Inflammatory macrophage treated with lipopolysaccharide for 1 hour (primary cell): Measurements from ENCODE around the gene VWA2.
"Not testable (repeated sequence)": the region's sequence is repeated elsewhere in the genome, so short reads cannot be mapped to it uniquely, and the experiment has no call there.

Experiments used
- DNase-seq, 2 donors: peaks; one replicate each; pipeline ENCODE4 v3.0.0-alpha.2; 2020 to 2022

VWA2 gene

DNA sequence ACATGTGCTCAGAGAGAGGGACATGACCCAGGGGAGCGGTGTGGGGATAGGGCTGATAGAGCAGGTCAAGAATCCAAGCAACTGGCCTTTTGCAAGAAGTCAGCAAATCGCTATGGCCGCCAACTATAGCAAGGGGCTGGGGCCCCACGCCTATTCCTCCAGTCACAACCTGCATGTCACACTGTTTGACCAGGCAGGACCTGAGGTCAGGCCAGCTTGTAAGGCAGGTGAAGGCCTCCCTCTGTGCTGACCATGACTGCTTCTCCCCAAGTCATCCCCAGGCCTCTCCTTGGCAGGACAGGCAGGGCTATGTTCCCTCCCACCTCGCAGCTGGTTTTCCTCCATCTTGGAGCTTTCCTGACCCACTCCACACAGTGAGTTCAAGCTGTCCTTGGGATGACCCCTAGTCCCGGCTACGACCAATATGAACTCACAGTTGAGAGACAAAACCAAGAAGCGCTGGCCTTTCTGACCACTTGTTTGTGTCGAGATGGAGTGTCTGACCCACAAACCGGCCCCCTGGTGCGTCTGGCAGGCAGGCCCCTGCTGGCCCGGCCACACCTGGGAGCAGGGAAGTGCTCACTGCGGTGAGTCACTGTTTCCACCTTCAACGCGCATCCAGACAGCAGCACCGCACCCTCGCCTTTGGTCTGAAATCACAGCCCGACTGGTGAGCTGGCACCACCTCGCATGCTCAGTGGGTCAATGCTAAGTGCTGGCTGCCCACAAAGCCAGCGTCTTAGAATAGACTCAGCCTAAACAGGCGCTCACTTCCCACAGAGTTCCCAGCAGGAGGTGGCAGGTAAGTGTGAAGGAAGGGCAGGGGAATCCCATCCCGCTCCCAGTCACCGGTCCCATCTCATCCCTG lies 81.4 kb downstream of the VWA2 start:
- no peak for DNase-seq

- DNase-seq, result no peak
These were observed 83.3 kb downstream of the VWA2 start for GRCh38 chr10:114322344-114322743.

DNA sequence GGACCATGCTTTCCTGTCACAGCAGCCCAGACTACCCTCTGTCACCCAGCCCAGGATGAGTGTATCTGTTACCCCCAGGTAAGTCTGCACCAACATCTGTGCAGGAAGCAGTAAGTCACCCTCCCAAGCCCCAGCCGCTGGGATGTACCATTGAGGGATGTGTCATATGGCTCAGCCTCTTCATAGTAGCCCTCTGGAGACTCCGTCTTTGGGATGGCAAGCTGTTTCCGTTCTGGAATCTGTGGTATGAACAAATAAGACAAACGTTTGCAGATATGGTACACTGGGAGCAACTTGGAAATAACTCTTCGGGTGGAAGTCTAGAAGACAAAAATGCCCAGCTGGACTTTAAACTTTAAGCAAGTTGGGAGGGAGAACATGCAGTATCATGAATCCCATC lies 84.0 kb downstream of the VWA2 start:
- no peak for DNase-seq

DNA sequence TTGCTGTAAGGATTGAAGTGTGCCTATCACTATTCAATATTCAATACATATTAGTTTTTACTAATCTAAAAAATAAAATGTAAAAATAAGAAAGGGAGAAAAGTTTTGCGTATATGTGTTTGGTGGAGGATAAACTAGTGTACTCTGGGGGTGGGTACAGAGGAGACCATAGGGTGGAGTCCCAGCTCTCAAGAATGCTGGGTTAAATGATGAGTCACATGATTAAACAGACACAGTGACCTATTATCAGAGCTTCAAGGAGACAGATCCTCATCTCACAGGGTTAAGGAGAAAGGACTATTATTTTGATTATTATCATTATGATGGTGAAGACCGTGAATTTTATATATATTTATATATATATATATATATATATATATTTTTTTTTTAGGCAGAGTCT lies 87.7 kb downstream of the VWA2 start:
- DNase-seq, result no peak

- no peak for DNase-seq
These were observed 88.7 kb downstream of the VWA2 start for GRCh38 chr10:114327537-114328440.

- no peak for DNase-seq
These were observed 89.4 kb downstream of the VWA2 start for GRCh38 chr10:114328441-114328812.

DNA sequence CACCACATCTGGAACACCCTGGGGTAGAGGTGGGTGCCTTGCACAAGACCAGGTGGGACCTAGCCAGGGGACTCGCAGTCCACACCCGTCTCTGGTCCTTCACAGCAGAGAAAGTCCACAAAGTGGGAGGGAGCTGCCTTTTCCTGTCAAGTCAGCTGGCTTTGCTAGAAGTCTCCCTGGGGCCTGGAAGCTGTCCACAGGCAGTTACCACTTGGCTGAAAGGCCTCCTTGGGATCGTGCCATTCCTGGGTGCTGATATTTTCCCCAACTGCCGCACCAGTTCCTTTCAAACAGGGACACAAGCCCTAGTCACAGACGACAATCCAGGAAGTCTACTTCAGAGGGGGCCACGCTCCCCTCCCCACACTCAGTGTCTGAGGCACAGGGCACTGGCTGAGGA lies 89.8 kb downstream of the VWA2 start:
- DNase-seq, result no peak

DNA sequence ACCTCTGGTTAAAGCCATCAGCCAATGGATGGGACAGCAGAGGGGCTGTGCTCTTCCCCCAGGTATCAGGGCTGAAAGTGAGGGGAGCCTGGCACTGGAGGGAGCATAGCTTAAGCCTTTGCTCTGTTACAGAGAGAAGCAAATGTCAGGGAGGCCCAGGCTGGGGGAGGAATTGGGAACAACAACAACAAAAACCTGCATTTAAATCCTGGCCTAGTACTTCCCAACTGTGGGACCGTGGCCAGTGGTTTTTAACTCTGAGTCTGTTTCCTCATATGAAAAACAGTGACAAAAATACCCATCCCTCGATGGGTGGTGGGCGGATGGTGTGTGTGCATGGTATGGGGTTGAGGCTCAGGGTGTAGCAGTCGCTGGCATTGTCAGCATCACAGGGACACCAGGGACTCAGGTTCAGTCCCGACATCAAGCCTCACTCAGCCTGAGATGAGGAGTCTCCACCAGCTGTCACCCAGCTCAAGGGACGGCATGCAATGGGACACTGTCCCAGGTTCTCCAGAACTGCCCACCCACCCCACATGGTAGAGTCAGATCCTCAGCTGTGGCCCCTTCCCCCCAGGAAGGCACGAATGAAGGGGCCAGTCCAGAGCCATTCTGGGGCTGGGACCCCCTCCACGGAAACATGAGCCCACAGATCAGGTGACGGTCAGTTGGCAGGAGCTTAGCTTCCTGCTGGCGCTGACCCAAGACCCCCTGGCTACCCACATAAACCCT lies 90.7 kb downstream of the VWA2 start:
- no peak for DNase-seq

DNA sequence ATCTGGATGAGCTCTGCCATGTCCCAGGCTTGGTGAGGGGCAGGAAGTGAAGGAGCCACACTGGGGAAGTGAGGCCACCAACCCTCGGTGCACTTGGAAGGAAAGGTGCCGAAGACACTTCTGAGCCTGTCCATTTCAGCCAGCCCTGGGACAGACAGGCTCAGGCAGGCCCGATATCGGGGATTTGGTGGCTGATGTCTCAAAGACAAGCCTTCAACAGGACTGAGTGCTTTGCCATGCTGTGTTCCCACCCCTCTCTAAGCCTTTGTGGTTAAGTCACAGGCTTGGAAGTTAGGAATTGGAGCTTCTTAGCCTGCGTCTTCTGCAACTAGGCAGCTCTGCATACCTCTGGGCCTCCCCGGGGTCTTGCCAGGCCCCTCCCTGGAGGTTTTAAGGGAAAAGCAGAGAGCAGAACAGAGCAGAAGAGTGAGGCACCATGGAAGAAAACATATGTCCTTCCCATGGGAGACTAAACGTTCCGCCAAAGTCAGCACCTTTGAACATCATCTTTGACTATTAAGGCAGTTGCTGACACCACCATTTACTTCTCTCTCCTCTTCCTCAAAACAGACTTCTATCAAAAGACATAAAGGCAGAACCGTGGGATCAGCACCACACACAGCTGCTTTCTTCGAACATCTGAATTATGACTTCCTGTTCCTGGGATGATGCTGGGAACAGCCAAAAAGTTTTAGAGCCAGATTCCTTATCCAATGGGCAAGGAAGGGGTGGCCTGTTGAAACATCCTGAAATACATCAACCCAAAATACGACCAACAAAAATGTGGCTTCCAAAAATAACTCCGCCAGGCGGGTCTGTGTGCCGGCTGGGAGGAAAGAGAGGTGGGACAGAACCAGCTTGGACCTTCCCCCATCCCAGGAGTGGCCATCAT lies 93.5 kb downstream of the VWA2 start:
- no peak for DNase-seq

DNA sequence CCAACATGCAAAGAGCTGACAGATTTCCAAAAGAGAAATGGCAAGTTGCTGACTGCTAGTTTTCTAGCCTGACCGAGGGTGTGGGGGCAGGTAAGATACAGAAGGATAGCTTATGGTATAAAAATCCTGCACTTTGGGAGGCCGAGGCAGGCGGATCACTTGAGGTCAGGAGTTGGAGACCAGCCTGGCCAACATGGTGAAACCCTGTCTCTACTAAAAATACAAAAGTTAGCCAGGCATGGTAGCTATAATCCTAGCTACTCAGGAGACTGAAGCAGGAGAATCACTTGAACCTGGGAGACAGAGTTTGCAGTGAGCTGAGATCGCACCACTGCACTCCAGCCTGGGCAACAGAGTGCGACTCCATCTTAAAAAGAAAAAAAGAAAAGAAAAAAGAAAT lies 94.4 kb downstream of the VWA2 start:
- not testable (repeated sequence) for DNase-seq

DNA sequence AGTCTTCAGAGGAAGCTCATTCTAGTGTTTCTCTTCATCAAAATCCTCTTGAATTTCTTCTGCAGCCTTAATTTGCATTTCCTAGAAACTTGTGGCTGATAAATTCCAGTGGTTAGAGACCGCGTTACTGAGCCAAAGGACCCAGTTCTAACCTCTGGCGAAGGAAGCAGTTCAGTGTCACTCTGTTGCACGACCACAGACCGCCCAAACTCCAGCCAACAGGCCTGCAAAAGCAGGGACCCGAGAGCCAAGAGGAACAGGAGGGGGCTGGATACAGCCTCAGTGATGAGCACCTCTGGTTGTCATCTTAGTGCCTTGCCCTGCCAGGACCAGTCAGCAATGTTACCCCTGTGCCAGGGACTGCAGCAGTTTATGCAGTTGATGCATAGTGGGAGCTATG lies 95.2 kb downstream of the VWA2 start:
- no peak for DNase-seq

- no peak for DNase-seq
These were observed 96.6 kb downstream of the VWA2 start for GRCh38 chr10:114335614-114336013.

GRCh38 chr10:114336823-114337509 lies 97.9 kb downstream of the VWA2 start:
- DNase-seq, result no peak

DNA sequence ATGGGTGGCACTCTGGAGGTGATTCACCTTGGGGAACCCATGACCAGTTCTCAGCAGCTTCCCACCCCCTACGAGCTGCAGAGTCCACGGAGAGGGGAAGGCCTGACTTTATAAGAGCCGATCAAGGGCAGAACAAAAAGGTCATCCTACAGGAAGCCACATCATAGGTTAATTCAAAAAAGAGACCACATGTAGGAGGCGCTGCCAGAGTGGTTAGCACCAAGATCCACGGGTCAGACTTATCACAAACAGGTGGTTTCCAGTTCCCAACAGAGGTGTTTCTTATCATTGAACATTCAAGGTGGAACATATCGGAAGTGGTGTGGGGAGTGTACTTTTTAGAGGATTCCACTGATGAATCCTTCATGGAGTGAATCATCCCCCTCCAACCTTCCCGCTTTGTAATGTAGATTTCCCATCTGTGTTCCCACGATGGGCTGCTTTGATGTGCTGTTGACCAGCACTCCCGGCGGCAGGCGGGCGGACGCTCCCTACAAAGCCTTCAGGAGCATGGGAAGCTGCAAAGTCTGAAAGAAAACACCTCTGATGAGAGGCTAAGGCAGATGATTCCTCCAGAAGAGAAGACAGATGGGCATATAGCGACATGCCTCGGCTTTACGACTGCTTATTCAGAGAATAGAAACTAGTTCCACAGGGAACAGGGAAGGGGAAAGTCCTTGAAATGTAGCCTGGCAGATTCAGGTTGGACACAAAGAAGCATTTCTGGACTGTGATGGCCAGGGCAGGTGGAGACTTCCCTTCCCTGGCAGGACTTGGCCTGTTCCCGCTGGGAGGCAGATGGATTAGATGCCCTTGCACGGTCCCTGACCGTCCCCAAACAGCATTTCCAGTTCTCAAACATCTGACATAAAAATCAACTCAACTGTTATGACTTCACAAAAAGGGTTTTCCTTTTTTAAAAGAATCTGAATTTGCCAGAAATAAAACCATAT lies 98.7 kb downstream of the VWA2 start:
- no peak for DNase-seq

DNA sequence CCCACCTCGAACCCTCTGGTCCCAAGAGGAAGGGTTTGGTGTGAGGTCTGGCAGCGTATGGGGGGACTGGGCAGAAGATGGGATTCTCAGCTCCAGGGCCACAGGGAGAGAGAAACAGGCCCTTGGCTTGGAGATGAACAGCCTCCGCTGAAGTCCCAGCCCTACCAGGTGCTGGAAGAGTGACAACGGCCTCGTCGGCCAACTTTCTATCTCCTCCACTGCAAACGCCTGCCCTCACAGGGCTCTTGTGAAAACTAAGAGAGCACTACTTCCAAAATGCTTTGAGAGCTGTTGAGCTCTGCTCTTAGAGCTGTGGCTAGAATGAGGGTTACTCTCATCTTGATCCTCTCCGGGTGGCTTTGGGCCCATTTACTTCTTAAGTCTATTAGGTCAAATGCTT lies 101.8 kb downstream of the VWA2 start:
- DNase-seq, result no peak
